Measurements from ENCODE around the gene PTPN11. TPM values are rescaled to one million over a fixed set of nuclear protein-coding genes. Genes with fewer than 3 reads are reported as not detected.

PTPN11 gene
- total and polyA plus RNA-seq, 2 experiments from 2014 or later: 87.0 to 94.7 TPM

DNA sequence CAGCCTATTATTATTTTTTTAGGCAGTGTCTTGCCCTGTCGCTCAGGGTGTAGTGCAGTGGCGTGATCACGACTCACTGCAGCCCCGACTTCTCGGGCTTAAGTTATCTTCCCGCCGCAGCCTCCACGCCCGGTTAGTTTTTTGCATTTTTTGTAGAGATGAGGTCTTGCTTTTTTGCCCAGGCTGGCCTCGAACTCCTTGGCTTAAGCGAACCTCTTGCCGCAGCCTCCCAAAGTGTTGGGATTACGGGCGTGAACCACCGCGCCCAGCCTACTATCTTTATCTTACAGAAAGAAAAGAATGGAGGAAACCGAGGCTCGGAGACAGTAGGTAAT, 507 bp upstream of the PTPN11 start:
- Mint-ChIP-seq H3K27ac (peak overlapping the region; percentile 97), H3K4me1 (peaks cover 5% of the 10 kb centered on the region), H3K9me3 (no peaks in the 10 kb centered on the region; the same call in 1 of the 3 replicates), H3K36me3 (ENCODE audit: low read depth) (peaks cover 4% of the 10 kb centered on the region; the same call in 1 of the 3 replicates), H3K4me3 (peak overlapping the region; percentile 97), H3K27me3 (ENCODE audit: insufficient read depth, low read depth, poor library complexity) (peaks cover 16% of the 10 kb centered on the region)
- Histone ChIP-seq H3K36me3 (ENCODE audit: insufficient read depth) (no peaks in the 10 kb centered on the region), H3F3A (replicated peaks; ENCODE audit: low read depth) (peaks cover 17% of the 10 kb centered on the region; the same call in 1 of the 2 replicates), H4K20me1 (replicated peaks; ENCODE audit: insufficient read depth) (peaks cover 20% of the 10 kb centered on the region; the same call in 1 of the 2 replicates), H3K9me2 (ENCODE audit: insufficient read depth) (no peaks in the 10 kb centered on the region), H3K4me1 (ENCODE audit: insufficient read depth) (peaks cover 16% of the 10 kb centered on the region; the same call in 1 of the 2 replicates), H3K27ac (ENCODE audit: low read depth) (peak overlapping the region; percentile 99), H3K4me2 (peak overlapping the region; percentile 93), H3K4me3 (peak overlapping the region; percentile 100), H2AFZ (peak overlapping the region; percentile 97), H3K27me3 (ENCODE audit: insufficient read depth) (no peaks in the 10 kb centered on the region), H3K79me2 (replicated peaks; ENCODE audit: insufficient read depth) (peaks cover 50% of the 10 kb centered on the region)
- TF ChIP-seq CREB1 (CRISPR knock-in tag; IDR thresholded peaks at IDR 0.05; ENCODE audit: low read depth): no peak
- TF ChIP-seq POLR2AphosphoS5 (IDR thresholded peaks at IDR 0.05; ENCODE audit: low read depth): no peak
- TF ChIP-seq ZNF462 (CRISPR knock-in tag; IDR thresholded peaks at IDR 0.05): no peak
- no peak for TF ChIP-seq REST (IDR thresholded peaks at IDR 0.05; ENCODE audit: unreplicated experiment)
- TF ChIP-seq, protein P1, sequence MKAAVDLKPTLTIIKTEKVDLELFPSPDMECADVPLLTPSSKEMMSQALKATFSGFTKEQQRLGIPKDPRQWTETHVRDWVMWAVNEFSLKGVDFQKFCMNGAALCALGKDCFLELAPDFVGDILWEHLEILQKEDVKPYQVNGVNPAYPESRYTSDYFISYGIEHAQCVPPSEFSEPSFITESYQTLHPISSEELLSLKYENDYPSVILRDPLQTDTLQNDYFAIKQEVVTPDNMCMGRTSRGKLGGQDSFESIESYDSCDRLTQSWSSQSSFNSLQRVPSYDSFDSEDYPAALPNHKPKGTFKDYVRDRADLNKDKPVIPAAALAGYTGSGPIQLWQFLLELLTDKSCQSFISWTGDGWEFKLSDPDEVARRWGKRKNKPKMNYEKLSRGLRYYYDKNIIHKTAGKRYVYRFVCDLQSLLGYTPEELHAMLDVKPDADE (IDR thresholded peaks at IDR 0.05): no peak
- ATAC-seq: no peak
- no peak for DNase-seq (ENCODE audit: low spot score)
